ENCODE results near the gene CFAP99.

Gene CFAP99

GRCh38 chr4:2472187-2472586 is 53.4 kb downstream of the CFAP99 start:
- no peak overlapping the region for H3K4me3 ChIP-seq (ENCODE audit: low read depth, low read length)
- no peak for TF ChIP-seq CTCF (IDR thresholded peaks at IDR 0.05; ENCODE audit: low read depth, low read length)

GRCh38 chr4:2478229-2478628 is 59.5 kb downstream of the CFAP99 start:
- TF ChIP-seq CTCF (IDR thresholded peaks at IDR 0.05; ENCODE audit: low read depth, low read length): no peak
- H3K4me3 ChIP-seq (ENCODE audit: low read depth, low read length): no peak overlapping the region

DNA sequence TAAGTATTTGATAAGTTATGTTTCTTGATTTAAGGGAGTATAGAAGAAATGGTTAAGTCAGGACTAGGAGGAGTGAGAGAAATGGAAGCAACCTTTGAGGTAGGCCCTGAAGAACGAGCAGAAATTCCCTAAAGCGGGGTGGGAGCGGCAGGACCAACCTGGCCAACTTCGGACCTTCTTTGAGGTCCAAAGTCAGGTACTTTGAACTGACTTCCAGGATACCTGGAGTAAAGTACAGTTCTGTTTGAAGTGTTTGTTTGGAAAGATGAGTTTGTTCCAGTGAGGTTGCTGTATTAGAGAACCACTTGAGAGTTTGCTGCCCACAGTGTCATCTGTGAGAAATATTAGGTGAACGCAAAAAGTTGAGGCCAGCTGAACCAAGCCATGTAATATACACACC is 61.9 kb downstream of the CFAP99 start:
- no peak overlapping the region for H3K4me3 ChIP-seq (ENCODE audit: low read depth, low read length)
- TF ChIP-seq CTCF (IDR thresholded peaks at IDR 0.05; ENCODE audit: low read depth, low read length): no peak

- no peak overlapping the region for H3K4me3 ChIP-seq (ENCODE audit: low read depth, low read length)
- TF ChIP-seq CTCF (IDR thresholded peaks at IDR 0.05; ENCODE audit: low read depth, low read length): no peak
Observed at GRCh38 chr4:2482192-2482591, 63.4 kb downstream of the CFAP99 start.

DNA sequence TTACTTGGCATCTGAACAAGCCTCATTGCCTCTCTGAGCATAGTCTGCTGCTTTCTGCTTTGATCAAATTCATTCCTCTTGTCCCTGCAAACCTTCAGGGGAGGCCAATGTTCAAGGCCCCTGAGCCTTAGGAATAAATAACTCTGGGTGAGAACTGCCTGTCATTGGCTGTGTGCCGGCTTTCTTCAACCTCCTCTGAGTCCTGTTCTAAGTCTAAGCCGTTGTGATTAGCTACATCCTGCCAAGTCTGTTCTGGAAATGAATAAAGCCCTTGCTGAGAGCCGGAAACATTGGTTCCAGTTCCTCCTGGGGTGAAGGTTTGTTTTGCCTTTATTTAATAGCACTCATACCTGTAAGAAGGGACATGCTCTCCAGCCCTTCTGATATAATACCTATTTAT is 63.9 kb downstream of the CFAP99 start:
- H3K4me3 ChIP-seq (ENCODE audit: low read depth, low read length): no peak overlapping the region

GRCh38 chr4:2483237-2483636 is 64.5 kb downstream of the CFAP99 start:
- no peak overlapping the region for H3K4me3 ChIP-seq (ENCODE audit: low read depth, low read length)
- TF ChIP-seq CTCF (IDR thresholded peaks at IDR 0.05; ENCODE audit: low read depth, low read length): no peak

More for the DNA sequence above, 63.9 kb downstream of the CFAP99 start:
- TF ChIP-seq CTCF (IDR thresholded peaks at IDR 0.05; ENCODE audit: low read depth, low read length): no peak

DNA sequence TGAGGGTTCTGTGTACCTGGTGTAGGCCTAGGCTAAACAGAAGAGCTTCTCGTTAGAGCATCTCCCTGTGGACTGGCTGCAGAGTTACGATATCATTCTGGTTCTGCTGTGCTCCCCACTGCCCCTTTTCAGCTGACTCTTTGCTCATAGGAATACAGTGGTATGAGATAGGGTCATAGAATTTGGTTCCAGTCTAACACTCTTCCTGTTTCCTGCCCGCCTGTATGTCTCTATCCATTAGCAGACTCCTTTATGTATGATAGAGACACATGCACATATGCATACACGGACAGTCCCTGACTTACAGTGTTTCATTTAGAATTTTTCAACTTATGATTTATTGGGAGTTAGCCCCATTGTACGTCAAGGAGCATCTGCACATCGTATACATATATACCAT is 65.4 kb downstream of the CFAP99 start:
- no peak overlapping the region for H3K4me3 ChIP-seq (ENCODE audit: low read depth, low read length)
- TF ChIP-seq CTCF (IDR thresholded peaks at IDR 0.05; ENCODE audit: low read depth, low read length): no peak
